A673 (cell line): ENCODE data around the gene MRM3. TPM values are rescaled to one million over a fixed set of nuclear protein-coding genes. Genes with fewer than 3 reads are reported as not detected.

ENCODE experiments used
- BruUV-seq: library from RNA; stranded (reverse); fragments of 400-500 nt; replicated peaks from 2 replicates; lab custom pipeline; 2021; lab: Mats Ljungman, UMichigan
- CTCF ChIA-PET: fragments of 300-600 bp; sonication (Branson Sonifier 250); formaldehyde crosslinking; loops from one replicate; lab custom pipeline; 2022; ENCODE audit warnings: antibody characterized with exemption; lab: Charles Lee
- POLR2A ChIA-PET: fragments of 300-600 bp; sonication (Branson Sonifier 250); formaldehyde crosslinking; loops from one replicate; lab custom pipeline; 2022; ENCODE audit warnings: antibody characterized with exemption; ENCODE audit not compliant: low non-redundant PET; lab: Charles Lee
- DNase-seq: peaks from one replicate; pipeline ENCODE4 v3.0.0-alpha.2; 2015; ENCODE audit warnings: low spot score
- H3K27ac ChIP-seq: fragments of 200-600 bp; sonication (generic); 2 replicates; pipeline ENCODE4 v1.5.1; 2016; ENCODE audit warnings: mixed run types, low read depth, mild to moderate bottlenecking, mixed read lengths, antibody characterized with exemption, low read length; ENCODE audit not compliant: poor library complexity, severe bottlenecking
- H3K27me3 ChIP-seq: fragments of 200-600 bp; sonication (generic); replicated peaks from 2 replicates; pipeline ENCODE4 v1.6.1; 2017; ENCODE audit warnings: mixed run types, low read depth, mild to moderate bottlenecking, mixed read lengths, antibody characterized with exemption, low read length; ENCODE audit not compliant: insufficient read depth, poor library complexity
- H3K36me3 ChIP-seq: fragments of 200-600 bp; sonication (generic); 2 replicates; pipeline ENCODE4 v1.6.1; 2016; ENCODE audit warnings: mixed run types, mild to moderate bottlenecking, mixed read lengths, antibody characterized with exemption, low read length; ENCODE audit not compliant: insufficient read depth, poor library complexity, severe bottlenecking
- H3K4me1 ChIP-seq: fragments of 200-600 bp; sonication (generic); 2 replicates; pipeline ENCODE4 v1.6.1; 2017; ENCODE audit warnings: mixed run types, mild to moderate bottlenecking, mixed read lengths, antibody characterized with exemption, low read length; ENCODE audit not compliant: insufficient read depth, poor library complexity, severe bottlenecking
- H3K4me3 ChIP-seq: fragments of 200-600 bp; sonication (generic); 2 replicates; pipeline ENCODE4 v1.5.1; 2016; ENCODE audit warnings: low read depth, mixed run types, mild to moderate bottlenecking, mixed read lengths, low read length; ENCODE audit not compliant: poor library complexity, severe bottlenecking
- H3K9me3 ChIP-seq: fragments of 200-600 bp; sonication (generic); 2 replicates; pipeline ENCODE4 v1.6.1; 2016; ENCODE audit warnings: mixed run types, low read depth, mild to moderate bottlenecking, mixed read lengths, antibody characterized with exemption, low read length; ENCODE audit not compliant: poor library complexity, severe bottlenecking
- EZH2 ChIP-seq: fragments of 200-600 bp; sonication (generic); IDR thresholded peaks from 2 replicates; pipeline ENCODE4 v1.6.1; 2017; ENCODE audit warnings: borderline replicate concordance, low read depth, mild to moderate bottlenecking, mixed read lengths, antibody characterized with exemption, low read length; ENCODE audit not compliant: poor library complexity, severe bottlenecking
- intact Hi-C: fragments of 100-400 bp; cut with micrococcal nuclease; formaldehyde crosslinking; loops from one replicate; pipeline ENCODE4 v1.10.0; 2022; ENCODE audit not compliant: unreplicated experiment
- total RNA-seq: library from RNA; stranded (reverse); gene quantifications from 2 replicates; pipeline ENCODE4 v1.2.3, GENCODE V29; 2021
- TF ChIP-seq, protein P1 (sequence below): fragments of 300-800, 200-600 bp; sonication (generic); conservative IDR thresholded peaks from 2 replicates; pipeline ENCODE4 v1.5.1; 2017; ENCODE audit warnings: low read depth, mild to moderate bottlenecking, antibody characterized with exemption, low read length, moderate library complexity, mixed read lengths

The MRM3 gene
- total RNA-seq, 1 experiment from 2014 or later, result 39.5 TPM

DNA sequence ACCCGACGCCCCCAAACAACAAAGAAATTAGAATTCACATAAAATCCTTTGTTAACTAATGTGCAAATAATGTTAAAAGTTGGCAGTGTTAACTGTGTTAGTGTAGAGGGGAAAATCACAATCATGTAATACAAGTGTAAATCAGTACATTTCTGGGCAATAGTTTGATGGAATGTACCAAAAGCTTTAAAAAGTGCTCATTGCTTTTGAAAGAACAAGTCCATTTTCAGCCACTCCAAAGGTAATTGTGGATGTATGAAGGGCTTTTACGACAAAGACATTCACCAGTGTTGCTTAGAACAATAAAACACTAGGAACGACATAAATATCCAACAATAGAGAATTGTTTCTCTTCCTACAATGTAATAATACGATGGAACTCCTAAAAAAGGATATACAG lies 9.1 kb upstream of the MRM3 start:
- intact Hi-C loops, result no loop called here
- CTCF ChIA-PET, result no interaction called here

DNA sequence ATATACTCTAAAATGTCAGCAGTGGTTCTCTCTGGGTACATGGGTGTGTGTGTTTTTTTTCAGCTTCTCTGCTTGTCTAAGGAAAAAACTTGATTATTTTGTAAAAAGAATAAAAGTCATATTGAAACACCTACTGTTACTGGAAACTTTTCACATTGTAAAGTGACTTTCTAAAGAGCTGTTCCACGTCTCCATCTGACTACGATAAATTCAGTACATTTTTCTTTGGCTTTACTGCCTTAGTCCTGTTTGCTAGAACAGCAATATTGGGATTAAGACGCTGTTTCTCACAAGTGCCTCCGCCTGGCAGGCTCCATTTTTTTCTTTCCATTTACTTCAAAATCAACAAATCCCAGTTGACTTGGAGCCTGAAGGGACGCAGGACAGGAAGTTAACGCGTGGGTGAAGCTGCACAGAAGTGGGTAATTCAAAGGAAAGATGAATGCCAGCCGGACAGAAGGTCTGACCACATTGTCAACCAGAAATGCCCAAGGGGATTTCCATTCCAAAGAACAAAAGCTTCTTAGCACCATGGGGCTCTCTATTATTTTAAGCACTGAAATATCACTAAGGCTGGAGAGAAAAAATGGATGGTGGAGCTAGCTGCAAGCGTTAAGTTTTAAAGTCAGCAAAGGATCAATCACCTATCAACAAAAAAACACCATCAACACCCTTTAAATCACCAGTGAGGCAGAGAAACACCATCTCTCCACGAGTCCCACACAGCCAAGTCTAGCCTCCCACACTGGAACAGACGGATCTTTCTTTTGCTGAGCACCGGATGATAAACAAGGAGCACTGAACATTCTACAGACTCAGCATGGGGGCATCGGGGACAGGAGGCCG lies 8.5 kb upstream of the MRM3 start:
- peak; percentile 82 for DNase-seq
- TF ChIP-seq, protein P1, sequence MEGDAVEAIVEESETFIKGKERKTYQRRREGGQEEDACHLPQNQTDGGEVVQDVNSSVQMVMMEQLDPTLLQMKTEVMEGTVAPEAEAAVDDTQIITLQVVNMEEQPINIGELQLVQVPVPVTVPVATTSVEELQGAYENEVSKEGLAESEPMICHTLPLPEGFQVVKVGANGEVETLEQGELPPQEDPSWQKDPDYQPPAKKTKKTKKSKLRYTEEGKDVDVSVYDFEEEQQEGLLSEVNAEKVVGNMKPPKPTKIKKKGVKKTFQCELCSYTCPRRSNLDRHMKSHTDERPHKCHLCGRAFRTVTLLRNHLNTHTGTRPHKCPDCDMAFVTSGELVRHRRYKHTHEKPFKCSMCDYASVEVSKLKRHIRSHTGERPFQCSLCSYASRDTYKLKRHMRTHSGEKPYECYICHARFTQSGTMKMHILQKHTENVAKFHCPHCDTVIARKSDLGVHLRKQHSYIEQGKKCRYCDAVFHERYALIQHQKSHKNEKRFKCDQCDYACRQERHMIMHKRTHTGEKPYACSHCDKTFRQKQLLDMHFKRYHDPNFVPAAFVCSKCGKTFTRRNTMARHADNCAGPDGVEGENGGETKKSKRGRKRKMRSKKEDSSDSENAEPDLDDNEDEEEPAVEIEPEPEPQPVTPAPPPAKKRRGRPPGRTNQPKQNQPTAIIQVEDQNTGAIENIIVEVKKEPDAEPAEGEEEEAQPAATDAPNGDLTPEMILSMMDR, result no peak
- no peak for TF ChIP-seq EZH2
- no TSS peak for BruUV-seq
- intact Hi-C loops, result no loop called here
- H3K27me3 ChIP-seq, result no peaks in the 10 kb centered on the region
- POLR2A ChIA-PET, result no interaction called here
- CTCF ChIA-PET, result no interaction called here
- peaks cover 18% of the 10 kb centered on the region for H3K4me1 ChIP-seq
- H3K36me3 ChIP-seq, result peaks cover 85% of the 10 kb centered on the region
- peak overlapping the region; percentile 61 for H3K27ac ChIP-seq
- no peak overlapping the region for H3K4me3 ChIP-seq
- H3K9me3 ChIP-seq, result no peaks in the 10 kb centered on the region

More for the DNA sequence above, 9.1 kb upstream of the MRM3 start:
- Histone ChIP-seq H3K27me3 (no peaks in the 10 kb centered on the region), H3K36me3 (peaks cover 78% of the 10 kb centered on the region), H3K9me3 (no peaks in the 10 kb centered on the region), H3K27ac (peak overlapping the region; percentile 61), H3K4me1 (peaks cover 18% of the 10 kb centered on the region), H3K4me3 (no peak overlapping the region)
- POLR2A ChIA-PET, result no interaction called here
- DNase-seq, result no peak
- BruUV-seq, result no TSS peak
- no peak for TF ChIP-seq EZH2
- TF ChIP-seq, protein P1, result no peak

DNA sequence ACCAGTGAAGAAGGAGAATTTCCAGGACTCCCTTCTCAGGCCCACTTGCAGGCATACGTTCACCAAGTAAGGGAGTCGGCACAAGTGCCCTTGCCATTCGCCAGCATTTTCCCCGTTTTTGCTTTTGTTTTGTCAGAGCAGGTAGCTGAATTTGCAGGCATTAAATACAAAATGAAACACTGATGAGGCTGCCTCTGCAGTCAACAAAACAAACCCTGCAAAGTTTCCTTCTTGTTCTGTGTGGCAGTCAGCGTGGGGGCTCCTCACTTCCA lies 7.9 kb upstream of the MRM3 start:
- BruUV-seq, result no TSS peak
- no peak for TF ChIP-seq EZH2
- TF ChIP-seq, protein P1, result no peak
- Histone ChIP-seq H3K4me1 (peaks cover 18% of the 10 kb centered on the region), H3K36me3 (peaks cover 81% of the 10 kb centered on the region), H3K27ac (peak overlapping the region; percentile 61), H3K9me3 (no peaks in the 10 kb centered on the region), H3K4me3 (no peak overlapping the region), H3K27me3 (no peaks in the 10 kb centered on the region)
- no peak for DNase-seq
- ChIA-PET CTCF (no interaction called here), POLR2A (no interaction called here)
- intact Hi-C loops, result no loop called here
